Esophagus squamous epithelium (tissue), 4 donors: ENCODE results near the gene CDC20.

ENCODE experiments used
- CTCF ChIP-seq, 6 experiments: fragments of 450-650 bp in 4 of 6; fragments of 200-600 bp in 2 of 6; sonication (generic) in 2 of 6; IDR thresholded peaks; one replicate each; pipeline ENCODE4 v1.5.1; 2016 to 2019; ENCODE audit warnings: antibody characterized with exemption in 6 of 6, mild to moderate bottlenecking in 4 of 6, moderate library complexity in 4 of 6
- POLR2A ChIP-seq, 4 donors: fragments of 450-650 bp; IDR thresholded peaks; one replicate each; pipeline ENCODE4 v1.6.1; 2017; ENCODE audit warnings: antibody characterized with exemption in 4 of 4, mild to moderate bottlenecking in 4 of 4, moderate library complexity in 3 of 4

GRCh38 chr1:43344267-43344850 is 14.4 kb upstream of the CDC20 start:
- TF ChIP-seq POLR2A (IDR thresholded peaks at IDR 0.05) (no peak), CTCF (IDR thresholded peaks at IDR 0.05) (no peak)
